Measurements from ENCODE around the gene AWAT1.

DNA sequence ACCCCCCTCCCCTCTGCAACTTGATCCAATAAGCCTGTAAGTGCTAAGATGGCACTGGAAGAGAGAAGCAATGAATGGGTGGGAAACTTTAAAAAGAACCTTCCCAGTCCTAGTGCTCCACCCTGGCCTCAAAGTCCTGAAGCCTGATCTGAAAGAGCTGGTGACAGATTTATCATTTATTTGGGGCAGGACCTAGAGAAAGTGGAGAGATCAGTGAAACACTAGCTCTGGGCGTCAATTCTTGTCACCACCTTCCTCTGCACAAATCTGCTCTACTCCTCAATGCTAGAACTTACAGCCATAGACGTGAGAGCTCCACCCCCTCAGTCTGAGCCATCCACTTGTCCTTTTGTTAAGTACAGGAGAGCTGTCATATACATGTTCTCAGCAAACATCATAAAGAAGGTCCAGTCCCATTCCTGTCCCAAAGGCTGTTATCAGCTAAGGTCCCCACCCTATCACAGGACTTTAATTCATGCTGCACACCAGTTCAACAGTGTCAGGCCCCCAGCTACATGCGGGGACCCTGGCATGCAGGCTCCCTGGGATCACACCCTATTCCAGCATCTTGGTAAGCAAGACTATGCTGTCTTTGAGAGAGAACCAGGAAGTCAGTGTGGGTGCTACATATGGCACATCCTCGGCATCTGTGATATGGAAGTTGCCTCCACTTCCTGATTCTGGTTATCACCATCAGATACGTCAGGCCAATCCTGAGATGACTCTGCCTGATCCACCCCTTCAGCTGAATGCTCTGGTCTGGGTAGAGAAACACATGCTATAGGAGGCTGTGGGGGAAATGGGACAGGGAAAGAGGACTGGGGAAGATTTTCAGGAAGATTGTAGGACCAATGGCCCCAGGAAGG lies 23.2 kb downstream of the AWAT1 start:
- TF ChIP-seq, protein P1, sequence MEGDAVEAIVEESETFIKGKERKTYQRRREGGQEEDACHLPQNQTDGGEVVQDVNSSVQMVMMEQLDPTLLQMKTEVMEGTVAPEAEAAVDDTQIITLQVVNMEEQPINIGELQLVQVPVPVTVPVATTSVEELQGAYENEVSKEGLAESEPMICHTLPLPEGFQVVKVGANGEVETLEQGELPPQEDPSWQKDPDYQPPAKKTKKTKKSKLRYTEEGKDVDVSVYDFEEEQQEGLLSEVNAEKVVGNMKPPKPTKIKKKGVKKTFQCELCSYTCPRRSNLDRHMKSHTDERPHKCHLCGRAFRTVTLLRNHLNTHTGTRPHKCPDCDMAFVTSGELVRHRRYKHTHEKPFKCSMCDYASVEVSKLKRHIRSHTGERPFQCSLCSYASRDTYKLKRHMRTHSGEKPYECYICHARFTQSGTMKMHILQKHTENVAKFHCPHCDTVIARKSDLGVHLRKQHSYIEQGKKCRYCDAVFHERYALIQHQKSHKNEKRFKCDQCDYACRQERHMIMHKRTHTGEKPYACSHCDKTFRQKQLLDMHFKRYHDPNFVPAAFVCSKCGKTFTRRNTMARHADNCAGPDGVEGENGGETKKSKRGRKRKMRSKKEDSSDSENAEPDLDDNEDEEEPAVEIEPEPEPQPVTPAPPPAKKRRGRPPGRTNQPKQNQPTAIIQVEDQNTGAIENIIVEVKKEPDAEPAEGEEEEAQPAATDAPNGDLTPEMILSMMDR (IDR thresholded peaks at IDR 0.05; ENCODE audit: low read depth, low read length, poor library complexity, severe bottlenecking) = no peak
- no peak for TF ChIP-seq EZH2phosphoT487 (IDR thresholded peaks at IDR 0.05; ENCODE audit: borderline replicate concordance, low read length)
